Gastrocnemius medialis (tissue), 4 donors: ENCODE data around the gene RNF123.

Experiments used
- POLR2A ChIP-seq, 2 donors: fragments of 450-650 bp; IDR thresholded peaks; one replicate each; pipeline ENCODE4 v1.6.1; 2017; ENCODE audit warnings: antibody characterized with exemption in 2 of 2, mild to moderate bottlenecking in 2 of 2, moderate library complexity in 2 of 2
- TF ChIP-seq, protein P1 (sequence below), 5 experiments: fragments of 450-650 bp in 3 of 5; fragments of 200-600 bp in 2 of 5; sonication (generic) in 2 of 5; IDR thresholded peaks in 4 of 5; conservative IDR thresholded peaks in 1 of 5; 1 replicate in 4 of 5; 2 replicates in 1 of 5; pipeline ENCODE4 v1.5.1; 2016 to 2019; ENCODE audit warnings: antibody characterized with exemption in 5 of 5, mild to moderate bottlenecking in 3 of 5, moderate library complexity in 3 of 5

DNA sequence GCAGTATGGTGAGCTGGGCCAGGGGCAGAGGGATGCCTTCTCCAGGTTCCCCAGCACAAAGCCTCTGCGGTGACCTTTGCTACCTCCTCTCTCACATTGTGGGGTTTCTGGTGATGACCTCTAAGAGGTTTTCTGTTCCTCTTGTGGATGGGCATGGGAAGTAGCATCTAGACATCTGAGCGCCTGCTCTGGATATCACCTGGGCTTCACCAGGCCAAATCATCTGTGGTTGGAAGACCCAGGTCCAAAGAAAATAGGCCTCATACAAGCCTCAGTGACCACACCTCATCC, 8.2 kb upstream of the RNF123 start:
- TF ChIP-seq, protein P1, sequence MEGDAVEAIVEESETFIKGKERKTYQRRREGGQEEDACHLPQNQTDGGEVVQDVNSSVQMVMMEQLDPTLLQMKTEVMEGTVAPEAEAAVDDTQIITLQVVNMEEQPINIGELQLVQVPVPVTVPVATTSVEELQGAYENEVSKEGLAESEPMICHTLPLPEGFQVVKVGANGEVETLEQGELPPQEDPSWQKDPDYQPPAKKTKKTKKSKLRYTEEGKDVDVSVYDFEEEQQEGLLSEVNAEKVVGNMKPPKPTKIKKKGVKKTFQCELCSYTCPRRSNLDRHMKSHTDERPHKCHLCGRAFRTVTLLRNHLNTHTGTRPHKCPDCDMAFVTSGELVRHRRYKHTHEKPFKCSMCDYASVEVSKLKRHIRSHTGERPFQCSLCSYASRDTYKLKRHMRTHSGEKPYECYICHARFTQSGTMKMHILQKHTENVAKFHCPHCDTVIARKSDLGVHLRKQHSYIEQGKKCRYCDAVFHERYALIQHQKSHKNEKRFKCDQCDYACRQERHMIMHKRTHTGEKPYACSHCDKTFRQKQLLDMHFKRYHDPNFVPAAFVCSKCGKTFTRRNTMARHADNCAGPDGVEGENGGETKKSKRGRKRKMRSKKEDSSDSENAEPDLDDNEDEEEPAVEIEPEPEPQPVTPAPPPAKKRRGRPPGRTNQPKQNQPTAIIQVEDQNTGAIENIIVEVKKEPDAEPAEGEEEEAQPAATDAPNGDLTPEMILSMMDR (IDR thresholded peaks at IDR 0.05 in 4 of 5, conservative IDR thresholded peaks at IDR 0.05 in 1 of 5) = no peak
- TF ChIP-seq POLR2A (IDR thresholded peaks at IDR 0.05) = no peak
